IPS-15b (cell line): ENCODE results near the gene RAC3.

Experiments used
- H3K27me3 ChIP-seq: one replicate; pipeline ENCODE4 v1.6.1; 2013; ENCODE audit warnings: low read length; ENCODE audit not compliant: control insufficient read depth, insufficient read depth
- H3K36me3 ChIP-seq: one replicate; pipeline ENCODE4 v1.6.1; 2013; ENCODE audit warnings: low read length; ENCODE audit not compliant: control insufficient read depth, insufficient read depth
- H3K4me1 ChIP-seq: one replicate; pipeline ENCODE4 v1.6.1; 2013; ENCODE audit warnings: mild to moderate bottlenecking, low read length; ENCODE audit not compliant: control insufficient read depth, insufficient read depth
- H3K4me3 ChIP-seq: one replicate; pipeline ENCODE4 v1.5.1; 2013; ENCODE audit warnings: low read depth, low read length
- H3K9ac ChIP-seq: one replicate; pipeline ENCODE4 v1.6.1; 2013; ENCODE audit warnings: low read depth, mild to moderate bottlenecking, low read length
- H3K9me3 ChIP-seq: one replicate; pipeline ENCODE4 v1.6.1; 2013; ENCODE audit warnings: mild to moderate bottlenecking, low read length; ENCODE audit not compliant: control insufficient read depth, insufficient read depth

The RAC3 gene

DNA sequence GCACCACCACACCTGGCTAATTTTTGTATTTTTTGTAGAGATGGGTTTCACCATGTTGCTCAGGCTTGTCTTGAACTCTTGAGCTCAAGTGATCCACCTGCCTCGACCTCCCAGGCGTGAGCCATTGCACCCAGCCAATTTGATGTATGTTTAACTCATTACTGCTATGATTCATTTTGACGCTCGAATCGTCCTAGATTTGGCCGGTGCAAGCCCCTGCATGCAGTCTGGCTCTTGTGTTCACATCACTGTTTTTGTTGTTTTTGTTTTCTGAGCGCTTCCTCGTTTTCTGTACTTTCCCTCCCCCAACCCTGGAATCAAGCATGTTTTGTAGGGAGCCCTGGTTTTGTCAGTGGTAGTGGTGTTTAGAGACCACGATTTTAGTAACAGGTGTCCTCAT, 42.0 kb downstream of the RAC3 start:
- no peaks in the 10 kb centered on the region for H3K4me1 ChIP-seq
- H3K36me3 ChIP-seq, result peaks cover 5% of the 10 kb centered on the region
- no peaks in the 10 kb centered on the region for H3K27me3 ChIP-seq
- no peak overlapping the region for H3K9ac ChIP-seq
- no peaks in the 10 kb centered on the region for H3K9me3 ChIP-seq
- H3K4me3 ChIP-seq, result no peak overlapping the region

DNA sequence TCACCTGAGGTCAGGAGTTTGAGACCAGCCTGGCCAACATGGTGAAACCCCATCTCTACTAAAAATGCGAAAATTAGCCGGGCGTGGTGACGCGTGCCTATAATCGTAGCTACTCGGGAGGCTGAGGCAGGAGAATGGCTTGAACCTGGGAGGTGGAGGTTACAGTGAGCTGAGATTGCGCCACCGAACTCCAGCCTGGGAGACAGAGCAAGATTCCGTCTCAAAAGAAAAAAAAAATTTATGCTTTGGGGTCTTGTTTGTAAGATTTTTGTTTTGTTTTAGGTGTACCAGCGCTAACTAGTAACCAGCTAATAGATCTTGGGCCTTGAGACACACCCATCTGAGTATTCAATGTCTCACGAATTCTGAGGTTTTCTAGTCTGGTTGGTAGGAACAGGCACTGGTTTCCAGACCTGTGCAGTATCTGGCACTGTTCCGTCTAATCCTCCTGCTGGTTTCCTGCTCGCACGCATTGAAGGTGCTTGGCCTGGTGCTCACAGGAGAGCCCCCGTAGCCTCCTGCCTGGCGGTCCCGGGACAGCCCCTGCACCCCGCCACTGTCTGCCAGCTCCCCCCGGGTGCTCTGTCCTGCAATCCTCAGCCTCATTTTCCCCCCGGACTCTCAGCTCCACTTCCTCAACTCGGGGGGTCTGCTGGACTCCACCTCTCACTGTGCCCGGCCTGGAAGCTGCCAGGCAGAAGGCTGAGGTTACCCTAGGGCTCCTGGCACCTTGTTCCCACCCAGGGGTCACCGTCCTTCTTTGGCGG, 44.7 kb downstream of the RAC3 start:
- Histone ChIP-seq H3K9me3 (no peaks in the 10 kb centered on the region), H3K4me1 (no peaks in the 10 kb centered on the region), H3K27me3 (no peaks in the 10 kb centered on the region), H3K36me3 (peaks cover 31% of the 10 kb centered on the region), H3K9ac (no peak overlapping the region), H3K4me3 (no peak overlapping the region)

DNA sequence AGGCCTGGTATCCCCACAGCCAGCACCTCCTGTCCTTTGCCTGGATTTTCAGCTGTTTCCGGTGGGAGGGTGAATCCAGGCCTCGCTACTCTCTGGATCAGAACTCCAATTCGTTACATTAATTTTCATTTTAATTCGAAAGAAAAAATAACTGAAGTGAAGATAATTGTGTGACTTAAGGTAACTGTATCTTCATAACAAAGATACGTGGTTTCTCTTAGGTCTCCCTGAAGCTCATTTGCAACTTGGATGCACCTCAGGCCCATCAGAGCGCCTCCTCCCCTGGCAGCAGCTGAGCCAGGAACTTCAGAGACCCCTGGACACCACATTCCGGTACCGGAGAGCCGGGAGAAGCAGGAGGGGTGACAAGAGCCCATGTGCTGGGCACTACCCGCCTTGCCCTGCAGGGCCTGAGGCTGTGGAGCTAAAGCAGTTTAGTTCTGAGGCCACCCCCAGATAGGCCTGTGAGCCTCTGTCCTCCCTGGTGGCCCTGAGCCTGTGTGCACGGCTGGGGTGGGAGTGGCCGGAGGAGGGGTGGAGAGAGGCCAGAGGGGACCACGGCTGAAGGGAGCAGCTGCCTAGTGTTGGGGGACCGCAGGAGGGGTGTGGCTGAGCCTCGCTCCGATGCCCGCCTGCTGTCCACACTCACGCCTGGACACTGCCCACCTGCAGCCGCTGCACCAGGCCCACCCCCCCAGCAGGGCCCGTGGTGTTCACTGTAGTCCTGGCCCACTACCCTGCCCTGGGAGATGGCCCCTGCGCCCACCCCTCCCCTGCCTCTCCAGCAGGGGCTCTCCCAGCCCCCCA, 45.5 kb downstream of the RAC3 start:
- H3K36me3 ChIP-seq, result peaks cover 34% of the 10 kb centered on the region
- H3K27me3 ChIP-seq, result no peaks in the 10 kb centered on the region

DNA sequence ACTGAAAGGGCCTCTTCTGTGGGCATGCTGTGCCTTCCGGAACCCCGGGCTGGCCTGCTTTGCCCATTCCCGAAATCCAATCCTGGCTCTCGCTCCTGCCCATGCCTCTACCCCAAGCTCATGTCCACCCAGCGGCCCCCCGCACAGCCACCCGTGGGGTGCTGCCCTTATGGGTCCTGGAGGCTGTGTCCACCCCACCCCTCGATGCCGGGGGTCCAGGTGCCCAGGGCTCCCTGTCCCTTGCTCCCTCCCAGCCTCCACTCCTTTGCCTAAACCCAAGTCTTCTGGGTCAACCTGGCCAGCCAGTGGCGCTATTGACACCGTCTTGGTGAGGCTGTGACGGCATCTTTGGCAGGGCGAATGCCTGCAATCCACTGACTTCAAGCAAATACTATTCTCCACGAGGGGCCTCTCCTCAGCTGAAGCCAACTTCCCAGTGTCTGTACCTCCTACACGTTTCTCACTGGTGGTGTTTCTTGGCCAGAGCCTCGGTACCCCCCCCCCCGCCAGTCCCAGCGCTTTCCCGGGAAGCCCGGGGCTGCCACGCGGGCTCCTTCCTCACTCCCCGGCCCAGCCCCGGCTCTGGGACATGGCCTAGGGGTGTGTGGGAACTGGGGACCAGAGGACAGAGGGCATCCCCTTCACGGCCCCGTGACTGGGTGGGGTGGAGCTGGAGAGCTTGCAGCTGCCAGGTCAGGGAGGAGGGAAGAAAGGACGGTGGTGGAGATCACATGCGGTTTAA, 46.3 kb downstream of the RAC3 start:
- Histone ChIP-seq H3K36me3 (peaks cover 42% of the 10 kb centered on the region), H3K4me1 (no peaks in the 10 kb centered on the region)

More for the DNA sequence above, 45.5 kb downstream of the RAC3 start:
- no peak overlapping the region for H3K9ac ChIP-seq
- H3K4me1 ChIP-seq, result no peaks in the 10 kb centered on the region
- H3K4me3 ChIP-seq, result no peak overlapping the region
- H3K9me3 ChIP-seq, result no peaks in the 10 kb centered on the region

DNA sequence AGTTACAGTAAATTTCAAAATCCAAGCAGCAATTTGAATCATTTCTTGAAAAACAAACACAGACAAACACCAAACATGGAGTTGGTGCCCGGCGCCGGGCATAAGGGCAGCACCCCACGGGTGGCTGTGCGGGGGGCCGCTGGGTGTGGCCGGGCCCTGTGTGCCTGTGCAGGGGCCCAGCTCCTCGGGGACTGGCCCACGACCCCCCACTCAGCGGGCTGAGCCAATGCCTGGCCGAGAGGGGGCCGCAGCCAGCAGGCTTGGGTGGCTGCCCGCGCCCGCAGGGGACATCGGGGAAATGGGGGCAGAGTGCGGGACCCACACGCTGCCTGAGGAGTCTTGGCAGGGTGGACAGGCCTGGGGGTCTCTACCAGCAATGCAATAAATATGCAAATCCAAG, 47.0 kb downstream of the RAC3 start:
- Histone ChIP-seq H3K4me1 (no peaks in the 10 kb centered on the region), H3K9ac (no peak overlapping the region), H3K4me3 (no peak overlapping the region), H3K27me3 (no peaks in the 10 kb centered on the region), H3K36me3 (peaks cover 48% of the 10 kb centered on the region), H3K9me3 (no peaks in the 10 kb centered on the region)

More for the DNA sequence above, 46.3 kb downstream of the RAC3 start:
- Histone ChIP-seq H3K9ac (no peak overlapping the region), H3K27me3 (no peaks in the 10 kb centered on the region), H3K9me3 (no peaks in the 10 kb centered on the region), H3K4me3 (no peak overlapping the region)

DNA sequence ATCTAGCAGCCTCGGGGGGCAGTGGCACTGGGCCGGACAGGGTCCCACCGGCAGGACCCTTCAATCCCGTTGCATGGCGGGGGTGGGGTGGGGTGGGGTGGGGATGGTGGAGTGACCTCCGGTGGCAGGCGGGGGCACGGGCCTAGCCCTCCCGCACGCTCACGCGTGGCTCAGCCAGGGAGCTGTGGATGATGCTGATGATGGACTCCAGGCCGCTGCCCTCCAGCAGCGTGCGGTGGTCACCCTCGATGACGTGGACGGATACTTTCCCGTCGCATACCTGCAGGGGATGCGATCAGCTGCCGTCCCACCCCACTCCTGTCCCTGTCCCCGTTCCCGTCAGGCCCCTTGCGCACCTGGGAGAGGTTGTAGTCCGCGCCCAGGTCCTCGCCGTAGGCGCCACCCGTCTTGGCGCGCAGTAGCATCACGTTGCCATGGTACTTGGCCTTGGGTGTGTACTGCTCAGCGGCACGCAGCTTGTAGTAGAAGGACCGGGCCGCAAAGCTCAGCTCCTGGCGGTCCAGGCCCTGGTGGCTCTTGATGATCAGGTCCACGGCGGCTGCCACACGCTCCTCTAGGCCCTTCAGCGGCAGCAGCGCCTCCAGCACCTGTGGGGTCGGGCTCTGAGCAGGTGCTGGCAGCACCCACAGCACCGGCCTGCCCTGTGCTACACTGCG, 47.7 kb downstream of the RAC3 start:
- Histone ChIP-seq H3K4me3 (no peak overlapping the region), H3K4me1 (no peaks in the 10 kb centered on the region), H3K27me3 (no peaks in the 10 kb centered on the region), H3K36me3 (peaks cover 55% of the 10 kb centered on the region), H3K9ac (no peak overlapping the region), H3K9me3 (no peaks in the 10 kb centered on the region)

DNA sequence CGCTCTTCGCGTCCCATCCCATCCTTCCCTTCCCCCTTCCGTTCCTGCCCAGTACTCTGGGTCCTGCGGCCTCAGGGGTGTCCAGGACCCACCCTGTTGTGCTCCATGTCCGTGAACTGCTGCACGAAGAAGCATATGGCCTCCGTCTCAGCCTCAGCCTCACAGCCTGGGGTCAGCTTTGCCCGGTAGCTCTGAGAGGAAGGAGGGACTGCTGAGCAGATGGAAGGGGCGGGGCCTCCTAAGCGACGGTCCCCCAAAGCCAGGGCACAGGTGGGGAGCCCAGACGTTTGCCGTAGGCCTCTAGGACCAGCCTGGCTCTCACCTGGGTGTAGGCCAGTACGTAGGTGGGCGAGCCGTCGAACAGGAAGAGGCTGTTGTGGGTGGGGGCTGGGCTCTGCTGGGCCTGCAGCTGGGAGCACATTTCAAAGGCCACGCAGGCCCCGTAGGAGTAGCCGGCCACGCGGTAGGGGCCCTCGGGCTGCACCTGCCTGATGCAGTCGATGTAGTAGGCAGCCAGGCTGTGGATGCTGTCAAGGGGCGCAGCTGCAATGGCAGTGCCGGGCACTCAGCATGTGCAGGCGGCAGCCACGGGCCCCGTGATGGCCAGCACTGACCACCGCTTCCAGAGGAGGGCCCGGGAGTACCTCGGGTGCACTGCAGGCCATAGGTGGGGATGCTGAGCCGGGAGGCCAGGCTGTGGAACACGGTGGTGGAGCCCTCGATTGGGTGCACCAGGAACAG, 48.7 kb downstream of the RAC3 start:
- Histone ChIP-seq H3K4me3 (no peak overlapping the region), H3K4me1 (no peaks in the 10 kb centered on the region), H3K27me3 (no peaks in the 10 kb centered on the region), H3K9ac (no peak overlapping the region), H3K36me3 (peaks cover 66% of the 10 kb centered on the region), H3K9me3 (no peaks in the 10 kb centered on the region)

DNA sequence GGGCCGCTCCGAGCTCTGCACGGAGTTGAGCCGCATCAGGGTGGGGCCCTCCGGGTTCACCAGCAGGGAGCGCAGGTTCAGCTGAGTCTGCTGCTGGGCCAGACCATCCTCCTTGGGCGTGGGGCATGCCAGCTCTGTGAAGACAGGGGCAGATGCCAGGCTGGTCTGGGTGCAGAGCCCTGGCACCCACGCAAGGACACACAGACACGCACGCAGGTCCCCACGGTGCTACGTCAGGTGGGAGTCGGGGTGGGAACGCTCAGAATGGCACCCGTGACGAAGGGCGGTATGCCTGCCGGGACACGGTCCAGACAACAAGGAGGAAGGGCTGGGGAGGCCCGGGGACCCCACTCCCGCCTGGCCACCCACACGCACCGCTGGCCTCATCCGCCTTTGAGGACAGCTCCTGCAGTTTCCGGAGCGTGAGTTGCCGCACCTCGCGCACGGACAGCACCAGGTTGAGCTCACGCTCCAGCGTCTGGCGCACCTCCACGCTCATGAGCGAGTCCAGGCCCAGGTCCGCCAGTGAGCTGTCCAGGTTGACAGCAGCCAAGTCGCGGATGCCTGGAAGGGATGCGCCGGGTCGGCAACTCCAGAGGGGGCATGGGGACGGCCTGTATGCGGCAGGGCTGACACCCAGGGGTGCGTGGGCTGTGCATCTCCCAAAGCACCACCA, 49.4 kb downstream of the RAC3 start:
- Histone ChIP-seq H3K9me3 (no peaks in the 10 kb centered on the region), H3K4me3 (no peak overlapping the region), H3K36me3 (peaks cover 73% of the 10 kb centered on the region), H3K9ac (no peak overlapping the region), H3K4me1 (no peaks in the 10 kb centered on the region), H3K27me3 (no peaks in the 10 kb centered on the region)

DNA sequence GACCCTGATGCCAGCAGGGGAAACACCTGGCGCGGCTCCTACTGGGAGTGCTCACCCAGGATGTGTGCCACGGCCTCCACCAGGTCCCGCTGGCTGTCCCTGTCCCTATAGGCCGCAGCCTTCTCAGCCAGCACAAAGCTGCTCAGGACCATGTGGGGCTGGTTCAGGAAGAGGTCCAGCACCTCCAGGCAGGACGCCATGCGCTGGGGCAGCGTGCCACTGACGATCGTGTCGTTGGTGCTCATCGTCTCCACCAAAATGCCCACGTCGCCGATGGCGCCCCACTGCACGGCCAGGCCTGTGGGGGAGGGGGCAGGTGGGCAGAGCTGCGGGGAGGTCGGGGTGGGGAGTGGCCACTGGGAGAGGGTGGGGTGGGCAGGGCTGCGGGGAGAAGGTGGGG, 50.1 kb downstream of the RAC3 start:
- Histone ChIP-seq H3K4me1 (no peaks in the 10 kb centered on the region), H3K9me3 (no peaks in the 10 kb centered on the region), H3K36me3 (peaks cover 79% of the 10 kb centered on the region), H3K4me3 (no peak overlapping the region), H3K9ac (no peak overlapping the region), H3K27me3 (no peaks in the 10 kb centered on the region)

DNA sequence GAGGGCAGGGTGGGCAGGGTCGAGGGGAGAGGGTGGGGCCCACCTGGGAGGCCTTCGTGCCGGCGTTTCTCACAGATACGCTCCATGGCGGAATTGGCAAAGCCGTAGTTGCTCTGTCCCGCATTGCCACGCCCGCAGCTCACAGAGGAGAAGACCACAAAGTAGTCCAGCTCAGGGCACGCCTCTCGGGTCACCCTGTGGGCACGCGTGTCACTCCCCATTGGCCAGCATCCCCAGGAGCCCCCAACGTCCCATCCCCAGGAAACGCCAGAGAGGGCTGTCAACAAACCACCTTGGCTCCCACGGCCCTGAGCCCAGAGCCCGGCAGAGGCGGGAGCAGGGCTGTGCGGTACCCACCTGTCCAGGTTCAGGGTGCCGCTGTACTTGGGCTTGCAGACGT, 50.5 kb downstream of the RAC3 start:
- Histone ChIP-seq H3K4me3 (no peak overlapping the region), H3K9me3 (no peaks in the 10 kb centered on the region), H3K9ac (no peak overlapping the region), H3K27me3 (no peaks in the 10 kb centered on the region), H3K4me1 (no peaks in the 10 kb centered on the region), H3K36me3 (peaks cover 83% of the 10 kb centered on the region)
